NCI-H2196 (cell line): ENCODE results near the gene COG5.
"Not testable (repeated sequence)": the region's sequence is repeated elsewhere in the genome, so short reads cannot be mapped to it uniquely, and the experiment has no call there.

Experiments
- DNase-seq: peaks from one replicate; lab custom pipeline; 2025; ENCODE audit not compliant: unreplicated experiment; lab: John Stamatoyannopoulos, UW

The COG5 gene

GRCh38 chr7:107284911-107285479, 278.7 kb downstream of the COG5 start:
- no peak for DNase-seq

DNA sequence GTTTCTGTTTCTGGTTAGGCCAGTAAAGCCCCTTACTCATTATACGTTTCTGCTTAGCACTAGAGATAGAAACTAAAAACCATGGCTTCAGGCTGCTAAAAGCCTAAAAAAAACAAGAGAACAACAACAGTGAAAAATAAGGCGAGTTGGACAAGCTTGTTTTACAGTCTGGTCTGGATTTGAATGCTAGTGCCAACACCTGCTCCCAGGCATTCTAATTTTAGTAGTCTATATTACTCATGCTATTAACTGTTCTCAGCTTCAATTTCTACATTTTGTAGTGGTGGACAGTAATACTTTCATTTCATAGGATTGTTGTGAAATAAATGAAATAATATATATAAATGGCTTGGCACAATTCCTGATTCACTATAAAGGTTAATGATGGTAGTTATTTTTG, 286.4 kb downstream of the COG5 start:
- no peak for DNase-seq

GRCh38 chr7:107276220-107276827, 287.4 kb downstream of the COG5 start:
- DNase-seq = no peak

- DNase-seq = no peak
Observed at GRCh38 chr7:107274506-107274905, 289.2 kb downstream of the COG5 start.

GRCh38 chr7:107269790-107270189, 293.9 kb downstream of the COG5 start:
- no peak for DNase-seq

GRCh38 chr7:107268594-107268993, 295.1 kb downstream of the COG5 start:
- DNase-seq = no peak

DNA sequence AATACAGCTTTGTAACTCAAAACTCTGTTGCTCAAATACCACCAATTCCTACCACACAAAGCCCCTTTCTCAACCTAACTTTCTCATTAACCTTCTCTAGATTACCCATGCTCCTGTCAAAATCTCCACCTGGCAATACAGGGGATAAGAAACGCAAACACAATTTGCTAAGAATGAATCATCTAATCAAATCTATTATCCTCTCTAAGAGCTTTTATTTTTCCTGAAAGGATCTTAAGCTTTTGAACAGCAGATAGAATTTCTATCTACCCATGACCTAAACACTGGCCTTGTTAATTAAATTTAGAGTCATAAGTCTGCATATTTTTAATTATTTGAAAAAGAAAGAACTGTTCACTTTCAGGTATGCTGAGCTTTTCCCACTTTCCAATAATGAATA, 296.6 kb downstream of the COG5 start:
- DNase-seq = no peak

- no peak for DNase-seq
Observed at GRCh38 chr7:107264723-107265122, 299.0 kb downstream of the COG5 start.

GRCh38 chr7:107262857-107263256, 300.9 kb downstream of the COG5 start:
- no peak for DNase-seq

- DNase-seq = no peak
Observed at GRCh38 chr7:107258737-107259136, 305.0 kb downstream of the COG5 start.

- no peak for DNase-seq
Observed at GRCh38 chr7:107255602-107256001, 308.1 kb downstream of the COG5 start.

DNA sequence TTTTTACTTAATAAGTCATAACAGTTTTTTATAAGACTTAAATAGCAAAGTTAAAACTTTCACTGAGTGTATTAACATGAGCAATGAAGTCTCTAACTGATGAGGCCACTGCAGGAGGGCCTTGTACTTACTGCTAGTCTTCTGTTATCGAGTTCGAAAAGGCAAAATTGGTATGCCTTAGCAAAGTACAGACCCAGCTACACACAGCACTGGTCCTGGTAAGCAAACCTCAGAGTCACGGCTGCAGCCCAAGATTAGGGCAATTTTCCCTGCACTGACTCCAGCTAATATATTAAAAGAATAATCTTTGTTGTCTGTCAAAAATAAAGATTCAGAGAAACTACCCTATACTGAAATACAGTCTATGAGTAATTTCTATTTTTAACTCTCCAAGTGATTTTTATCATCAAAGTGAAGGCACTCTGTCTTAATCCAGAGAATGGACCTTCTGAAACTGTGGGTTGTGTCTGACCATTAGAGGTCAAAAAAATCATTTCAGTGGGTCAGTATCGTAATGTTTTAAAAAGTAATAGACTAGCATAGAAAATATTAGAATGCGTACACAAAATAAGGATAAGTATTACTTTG, 309.2 kb downstream of the COG5 start:
- DNase-seq = no peak

DNA sequence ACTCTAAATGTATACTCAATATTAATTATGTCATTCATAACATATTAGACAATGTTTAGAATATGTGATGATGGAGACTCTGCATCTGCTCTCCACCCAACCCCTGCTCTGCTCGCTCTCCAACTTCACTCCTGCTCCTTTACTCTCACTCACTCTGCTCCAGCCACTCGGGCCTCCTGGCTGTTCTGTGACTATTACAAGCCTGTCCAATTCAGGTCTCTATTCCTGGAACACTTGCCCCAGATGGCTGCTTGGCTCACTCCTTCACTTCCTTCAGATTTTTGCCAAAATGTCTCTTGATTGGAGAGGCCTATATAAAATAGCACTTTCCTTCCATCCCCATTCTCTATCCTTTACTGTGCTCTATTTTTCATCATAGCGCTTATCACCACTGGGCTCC, 310.1 kb downstream of the COG5 start:
- DNase-seq = no peak

- no peak for DNase-seq
Observed at GRCh38 chr7:107251963-107252362, 311.8 kb downstream of the COG5 start.

DNA sequence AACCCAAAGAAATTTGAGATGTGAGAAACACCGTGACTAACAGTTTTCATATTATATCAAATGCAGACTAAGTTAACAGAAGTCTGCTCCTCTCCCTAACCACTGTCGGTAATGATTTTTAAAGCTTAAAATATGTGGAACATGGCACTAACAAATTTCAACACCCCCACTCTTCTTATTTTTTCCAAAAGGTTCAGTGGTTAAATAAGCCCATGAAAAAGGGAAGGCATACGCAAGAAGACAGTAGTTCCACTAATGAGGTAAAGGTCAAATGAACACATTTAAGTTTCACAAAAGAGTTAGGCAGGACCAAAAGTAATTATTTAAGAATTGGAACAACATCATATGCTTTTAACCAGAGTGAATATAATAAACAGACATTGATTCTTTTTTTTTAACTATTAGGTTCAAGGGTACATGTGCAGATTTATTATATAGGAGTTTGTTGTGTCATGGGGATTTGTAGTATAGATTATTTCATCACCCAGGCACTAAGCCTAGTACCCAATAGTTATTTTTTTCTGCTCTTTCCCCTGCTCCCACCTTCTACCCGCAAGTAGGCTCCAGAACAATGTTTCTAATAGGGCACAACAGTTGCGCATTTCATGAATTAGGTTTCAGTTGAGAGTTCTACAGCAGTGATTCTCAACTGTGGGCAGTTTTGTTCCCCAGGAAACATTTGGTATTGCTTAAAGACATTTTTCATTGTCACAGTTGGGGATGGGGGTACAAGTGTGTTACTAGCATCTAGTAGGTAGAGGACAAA, 315.0 kb downstream of the COG5 start:
- no peak for DNase-seq

GRCh38 chr7:107246836-107247235, 316.9 kb downstream of the COG5 start:
- not testable (repeated sequence) for DNase-seq

GRCh38 chr7:107244613-107245012, 319.1 kb downstream of the COG5 start:
- DNase-seq = no peak

DNA sequence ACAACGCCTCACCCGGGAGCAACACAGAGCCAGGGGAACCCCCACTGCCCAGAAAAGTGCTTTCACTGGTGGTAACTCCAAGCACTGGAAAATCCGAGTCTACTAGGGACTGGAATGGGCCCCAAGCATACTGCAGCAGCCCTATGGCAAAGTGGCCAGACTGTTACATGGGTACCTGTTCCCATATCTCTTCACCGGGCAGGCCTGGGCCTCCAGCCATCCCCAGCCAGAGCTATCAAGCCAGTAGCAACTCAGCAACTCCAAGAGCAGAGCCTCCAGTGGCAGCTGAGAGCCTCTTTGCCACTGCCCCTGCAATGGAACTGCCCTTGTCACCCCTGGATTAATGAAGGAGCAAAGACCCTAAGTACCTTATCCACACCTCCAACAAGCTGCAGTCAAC, 321.5 kb downstream of the COG5 start:
- DNase-seq = no peak

DNA sequence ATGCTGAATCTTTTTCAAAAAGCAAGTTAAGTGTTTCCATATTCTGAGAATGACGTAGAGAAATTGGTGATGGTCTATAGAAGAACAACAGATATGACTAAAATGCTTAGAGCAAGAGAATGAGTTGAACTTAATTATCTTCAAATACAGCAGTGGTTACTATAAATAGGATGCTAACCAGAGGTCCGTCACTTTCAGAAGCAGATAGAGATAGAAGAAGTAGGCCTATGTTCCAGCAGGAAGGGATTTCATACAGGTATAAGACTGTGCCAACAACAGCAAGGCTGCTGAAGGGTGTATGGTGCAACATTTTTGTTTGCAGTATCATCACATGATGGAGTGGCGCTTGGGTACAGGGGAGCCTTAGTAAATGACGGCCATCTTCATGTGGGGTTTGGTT, 326.3 kb downstream of the COG5 start:
- no peak for DNase-seq

DNA sequence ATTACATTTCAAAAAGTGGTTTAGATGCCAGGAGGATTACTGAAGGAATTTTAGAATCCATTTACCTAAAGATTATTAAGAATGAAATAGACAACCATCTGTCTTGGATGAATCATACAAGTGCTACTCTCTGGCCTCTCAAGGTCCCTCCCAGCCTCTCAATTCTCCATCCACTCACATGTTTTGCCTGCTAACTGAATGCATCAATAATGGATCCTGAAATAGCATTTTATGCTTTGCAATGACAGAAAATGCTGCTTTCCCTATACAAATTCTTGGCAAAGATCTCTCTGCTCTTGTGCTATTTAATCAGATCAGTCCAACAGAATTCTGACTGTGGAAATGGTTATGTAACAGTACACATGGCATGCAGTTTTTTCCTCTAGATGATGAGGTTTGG, 326.9 kb downstream of the COG5 start:
- no peak for DNase-seq

DNA sequence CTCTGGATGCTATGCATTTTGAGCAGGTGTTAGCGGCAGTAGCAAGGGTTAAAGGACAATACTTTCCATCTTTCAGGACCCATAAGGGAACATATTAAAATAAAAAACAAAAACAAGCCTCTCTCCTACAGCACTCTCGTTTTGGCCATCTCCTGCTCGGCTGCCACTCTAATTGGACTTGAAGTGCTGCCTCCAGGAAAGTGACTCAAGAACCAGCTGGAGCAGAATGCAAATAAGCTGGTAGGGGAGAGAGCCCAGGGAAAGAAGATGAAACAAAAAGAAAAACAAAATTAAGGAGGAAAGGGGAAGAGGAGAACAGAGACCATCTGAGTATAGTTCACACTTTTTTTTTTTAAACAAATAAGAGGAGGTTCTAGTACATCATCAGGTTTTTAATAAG, 329.3 kb downstream of the COG5 start:
- DNase-seq = no peak

DNA sequence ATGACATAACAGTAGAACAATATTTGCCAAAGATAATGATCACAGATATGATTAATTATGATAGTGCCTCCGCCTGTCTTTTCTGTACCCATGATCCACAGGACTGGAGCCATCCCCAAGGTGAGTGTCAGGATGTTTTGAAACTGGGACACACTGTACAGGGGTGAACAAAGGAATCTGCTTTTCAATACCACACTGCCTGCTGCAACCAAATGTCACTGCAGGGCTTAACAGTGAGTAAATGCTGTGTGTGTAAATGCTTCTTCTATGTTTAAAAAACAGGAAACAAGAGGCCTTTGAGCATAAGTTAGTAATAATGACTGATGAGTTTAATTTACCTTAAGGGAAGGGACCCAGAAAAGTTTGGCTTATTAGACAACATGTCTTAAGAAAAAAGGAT, 329.7 kb downstream of the COG5 start:
- no peak for DNase-seq
